Inferior parietal cortex (tissue), 1 donor: ENCODE results near the gene CREB5.

Experiments used
- DNase-seq: peaks from one replicate; pipeline ENCODE4 v3.0.0-alpha.2; 2016; ENCODE audit errors: extremely low spot score

CREB5 gene

DNA sequence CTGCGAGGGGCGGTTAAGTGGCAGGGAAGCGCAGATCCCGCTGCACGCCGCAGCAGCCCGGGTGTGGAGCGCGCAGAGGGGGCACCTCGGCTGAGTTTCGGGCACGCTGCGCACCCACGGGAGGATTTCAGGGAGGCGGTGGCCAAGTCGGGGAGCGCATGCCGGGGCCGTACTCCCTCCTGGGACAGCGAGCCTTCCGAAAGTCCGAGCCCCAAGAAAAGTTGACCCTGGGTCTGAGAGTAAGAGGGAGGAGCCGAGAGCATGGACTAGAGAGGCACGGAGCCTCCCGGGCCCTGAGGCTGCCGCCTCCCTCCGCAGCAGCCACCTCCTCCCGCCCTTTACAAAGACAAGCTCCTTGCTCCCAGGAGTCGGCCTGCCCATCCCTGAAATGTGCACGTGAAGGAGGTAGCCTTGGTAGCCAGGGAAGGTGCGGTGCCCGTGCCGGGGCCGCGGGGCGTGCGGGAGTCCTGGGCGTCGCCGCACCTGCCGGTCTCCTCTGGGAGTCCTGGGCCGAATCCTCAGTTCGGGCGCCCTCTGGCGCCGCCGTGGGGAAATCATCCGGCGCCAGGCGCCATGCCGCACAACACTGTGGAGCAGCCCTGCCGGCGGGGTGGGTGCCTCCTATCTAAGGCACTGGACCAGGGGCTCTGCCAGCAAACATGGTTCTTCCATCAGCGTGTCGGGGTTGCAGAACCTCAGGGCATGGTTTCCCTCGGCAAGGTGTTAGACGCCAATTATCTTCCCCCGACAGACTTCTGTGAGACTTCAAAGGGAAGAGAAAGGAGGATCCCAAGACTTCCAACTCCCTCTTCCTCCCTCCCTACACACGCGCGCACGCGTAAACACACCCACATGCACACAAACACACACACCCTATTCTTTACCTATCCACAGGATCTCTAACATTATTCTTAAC, 441.8 kb downstream of the CREB5 start:
- peak; percentile 88 for DNase-seq

DNA sequence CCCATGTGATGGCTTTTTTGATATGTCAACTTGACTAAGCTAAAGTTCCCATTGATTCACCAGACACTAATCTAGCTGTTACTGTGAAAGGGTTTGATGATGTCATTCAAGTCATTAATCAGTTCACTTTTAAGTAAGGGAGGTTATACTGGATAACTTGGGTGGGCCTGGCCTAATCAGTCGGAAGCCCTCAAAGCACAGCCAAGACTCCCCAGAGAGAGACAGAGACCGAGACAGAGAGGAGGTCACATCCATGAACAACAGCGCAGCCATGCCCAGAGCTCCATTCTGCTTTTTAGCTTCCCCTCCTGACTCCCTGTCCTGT, 442.4 kb downstream of the CREB5 start:
- no peak for DNase-seq

DNA sequence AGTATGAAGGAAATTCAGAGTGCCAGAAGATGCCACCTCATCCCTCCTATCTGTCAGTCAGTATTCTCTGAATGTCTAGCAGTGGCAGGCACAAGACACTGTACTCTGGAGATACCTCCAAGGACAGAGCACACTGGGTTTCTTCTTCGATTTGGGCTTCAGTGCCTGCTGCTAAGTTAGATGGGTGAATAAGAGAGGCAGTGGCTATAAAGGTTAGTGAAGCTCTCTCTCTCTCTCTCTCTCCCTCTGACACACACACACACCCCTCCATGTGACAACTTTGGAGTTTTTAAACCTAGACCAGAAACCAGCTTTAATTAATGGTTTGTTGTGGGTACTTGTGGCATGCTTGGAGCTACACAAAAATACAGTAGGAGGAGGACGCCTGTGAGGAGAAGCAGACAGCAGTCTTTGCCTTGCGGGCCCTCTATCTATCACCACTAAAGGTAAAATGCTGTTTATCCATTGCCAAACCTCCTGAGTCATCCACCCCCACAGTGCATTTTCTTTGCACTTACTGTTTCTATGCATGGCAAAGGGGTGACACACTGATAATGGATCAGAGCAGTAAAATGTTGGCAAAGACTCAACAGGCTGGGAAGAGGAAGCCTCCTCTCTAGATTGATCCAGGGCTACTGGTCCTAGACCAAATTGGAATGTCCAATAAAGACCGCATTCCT, 443.4 kb downstream of the CREB5 start:
- DNase-seq = no peak

DNA sequence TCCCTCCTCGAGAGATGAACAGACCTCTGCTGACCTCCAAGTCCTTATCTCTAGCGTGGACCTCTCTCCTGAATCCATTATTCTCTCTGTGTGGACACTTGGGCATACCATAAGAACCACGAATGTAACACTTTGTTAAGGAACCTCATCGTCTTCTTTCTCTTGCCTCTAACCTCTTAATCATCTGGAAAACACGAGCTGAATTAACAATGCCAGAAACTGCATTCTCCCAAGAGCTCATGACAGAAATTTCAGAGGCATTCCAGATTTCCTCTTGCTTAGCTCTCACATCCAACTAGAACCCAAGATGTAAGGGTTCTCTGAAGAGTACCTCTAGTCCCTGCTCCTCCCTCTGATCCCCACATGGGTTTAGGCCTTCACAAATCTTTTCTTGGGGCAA, 444.3 kb downstream of the CREB5 start:
- no peak for DNase-seq

DNA sequence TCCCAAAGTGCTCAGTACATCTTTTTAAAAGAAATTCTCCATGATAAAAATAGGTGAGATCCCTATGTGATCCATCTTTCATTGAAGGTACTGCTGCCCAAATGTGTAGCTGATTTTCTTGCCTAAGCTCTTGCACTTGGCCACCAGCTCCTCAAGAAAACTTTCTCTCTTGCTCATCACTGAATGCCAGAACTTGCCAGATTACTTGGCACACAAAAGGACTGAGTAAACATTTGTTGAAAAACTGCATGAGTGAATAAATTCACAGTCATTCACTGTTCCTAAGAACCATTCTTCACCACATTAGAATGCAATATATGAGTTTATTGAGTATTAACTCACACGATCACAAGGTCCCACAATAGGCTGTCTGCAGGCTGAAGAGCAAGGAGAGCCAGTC, 445.9 kb downstream of the CREB5 start:
- DNase-seq = no peak

DNA sequence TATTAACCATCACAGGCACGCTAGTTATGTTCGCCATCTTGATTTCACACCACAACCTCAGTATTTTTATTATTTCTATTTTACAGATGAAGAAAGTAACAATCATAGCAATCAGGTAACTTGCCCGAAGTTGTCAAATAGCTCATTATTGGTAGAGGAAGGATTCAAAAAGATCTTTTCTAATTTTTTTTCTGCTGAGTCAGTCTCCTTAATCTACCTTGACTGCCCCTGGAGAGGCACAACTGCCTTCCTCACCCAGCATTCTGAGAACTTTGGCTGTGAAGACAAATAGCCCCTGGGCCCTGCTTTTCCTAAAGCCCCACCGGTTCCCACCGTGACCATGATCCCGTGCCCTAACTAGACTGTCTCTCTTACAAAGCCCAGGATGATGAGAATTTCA, 446.6 kb downstream of the CREB5 start:
- no peak for DNase-seq

DNA sequence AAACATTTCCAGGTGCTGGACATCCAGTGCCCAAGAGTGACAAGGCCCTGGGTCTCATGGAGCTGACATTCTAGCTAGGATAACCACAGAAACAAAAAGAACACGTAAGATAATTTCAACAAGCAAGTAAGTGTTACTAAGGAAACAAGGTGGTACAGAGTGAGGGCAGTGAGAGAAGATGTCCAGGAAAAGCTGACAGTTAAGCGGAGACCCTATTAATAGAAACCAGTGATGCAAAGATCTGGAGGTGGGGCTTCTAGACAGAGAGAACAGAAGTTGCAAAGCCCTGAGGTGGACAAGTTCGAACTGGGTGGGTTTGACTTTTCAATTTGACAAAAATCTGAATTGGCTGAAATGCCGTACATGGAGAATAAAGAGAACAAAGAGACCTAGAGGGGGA, 449.5 kb downstream of the CREB5 start:
- DNase-seq = no peak

DNA sequence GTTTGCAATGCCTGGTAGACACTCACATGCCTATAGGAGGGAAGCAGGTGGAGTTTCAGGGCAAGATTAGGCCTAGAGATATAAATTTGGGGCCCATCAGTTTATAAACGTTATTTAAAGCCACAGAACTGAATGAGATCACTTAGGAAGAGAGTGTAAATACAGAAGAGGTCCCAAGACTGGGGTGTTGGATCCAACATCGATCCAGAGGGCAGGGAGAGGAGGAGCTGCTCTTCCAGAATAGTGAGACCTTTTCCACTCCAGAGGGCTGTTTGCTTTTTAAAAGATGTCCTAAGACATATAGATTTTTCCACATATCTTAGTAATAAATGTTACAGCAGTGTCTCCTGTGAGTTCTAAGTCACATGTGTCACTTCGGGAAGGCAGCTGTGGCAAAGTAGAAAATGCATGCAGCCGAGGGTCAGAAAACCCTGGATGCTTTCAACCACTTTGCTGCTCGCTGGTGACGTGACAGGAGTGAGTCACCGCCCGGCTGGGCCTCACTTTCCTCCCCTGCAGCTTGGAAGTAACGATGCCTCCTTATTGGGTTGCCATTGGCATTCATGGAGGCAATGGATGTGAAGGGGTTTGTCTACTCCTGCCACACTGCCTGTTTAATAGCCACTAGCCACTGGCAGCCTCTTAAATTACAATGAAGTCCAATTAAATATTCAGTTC, 450.4 kb downstream of the CREB5 start:
- DNase-seq = no peak

DNA sequence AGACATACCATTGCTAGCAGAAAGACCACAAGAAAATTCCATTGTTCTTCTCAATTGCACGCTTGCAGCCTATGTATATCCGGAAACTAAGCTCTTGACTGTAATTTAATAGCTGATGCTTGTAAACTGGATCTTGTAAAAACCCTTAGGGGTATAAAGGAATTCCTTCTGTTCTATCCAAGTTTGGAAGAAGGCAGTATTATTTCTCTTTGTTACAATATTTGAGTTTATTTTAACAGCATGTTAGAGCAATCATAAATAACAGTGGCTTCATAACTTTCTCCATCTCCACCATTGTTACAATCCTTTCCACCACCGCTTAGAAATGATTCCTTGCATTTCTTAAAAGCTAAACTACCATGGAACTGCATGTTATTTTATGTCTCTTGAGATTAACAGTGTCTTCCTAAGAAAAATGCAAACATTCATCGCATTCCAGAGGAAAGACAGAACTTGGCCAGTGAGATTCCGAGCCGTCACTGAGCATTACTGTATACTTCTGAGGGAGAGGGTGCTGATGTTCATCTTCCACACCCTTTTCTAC, 453.4 kb downstream of the CREB5 start:
- no peak for DNase-seq

DNA sequence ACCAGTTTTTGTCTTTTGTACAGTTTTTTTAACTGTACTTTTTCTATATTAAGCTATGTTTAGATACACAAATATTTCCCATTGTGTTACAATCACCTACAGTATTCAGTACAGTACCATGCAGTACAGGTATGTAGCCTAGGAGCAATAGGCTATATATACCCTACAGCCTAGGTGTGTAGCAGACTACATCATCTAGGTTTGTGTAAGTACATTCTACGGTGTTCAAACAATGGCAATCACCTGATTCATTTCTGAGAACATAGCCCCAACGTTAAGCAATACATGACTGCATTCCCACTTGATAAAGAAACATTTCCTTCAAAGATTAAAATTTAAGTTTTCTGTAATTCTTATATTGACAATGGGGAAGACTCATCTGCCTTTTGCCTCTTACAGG, 456.4 kb downstream of the CREB5 start:
- no peak for DNase-seq

DNA sequence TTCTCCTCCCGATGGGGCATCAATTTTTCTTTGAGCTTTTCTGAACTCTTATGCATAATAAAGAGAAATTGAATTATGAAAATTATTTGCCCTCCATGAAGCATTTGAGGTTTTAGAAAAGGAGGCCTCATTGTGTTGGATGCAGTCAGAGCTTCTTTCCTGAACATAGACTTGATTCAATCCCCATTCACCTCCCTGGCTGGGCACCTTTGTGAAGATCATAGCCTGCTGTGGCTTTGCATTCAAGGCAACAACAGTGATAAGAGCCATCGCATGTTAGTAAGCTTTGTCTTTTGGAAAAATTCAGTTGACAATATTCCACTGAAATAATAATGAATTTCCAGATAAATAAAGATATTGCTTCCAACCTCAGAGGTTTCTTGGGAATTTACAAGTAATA, 458.8 kb downstream of the CREB5 start:
- no peak for DNase-seq

DNA sequence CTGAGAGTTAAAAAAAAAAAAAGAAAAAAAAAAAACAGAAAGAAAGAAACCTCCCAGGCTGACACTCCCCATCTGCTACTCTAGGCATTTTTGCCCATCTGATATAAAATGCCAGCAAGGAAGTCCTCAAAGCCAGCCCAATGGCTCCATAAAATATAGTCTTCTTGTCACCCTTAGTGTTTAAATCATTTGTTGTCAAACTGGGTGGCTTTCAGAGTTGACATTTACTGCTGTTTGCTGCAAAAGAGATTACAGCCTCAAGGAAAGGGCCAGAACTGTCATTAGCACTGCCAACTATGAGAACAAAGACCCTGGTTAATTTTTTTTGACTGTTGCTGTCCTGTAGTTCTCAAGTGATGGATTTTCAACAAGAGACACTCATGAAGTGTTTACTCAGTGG, 459.3 kb downstream of the CREB5 start:
- no peak for DNase-seq

DNA sequence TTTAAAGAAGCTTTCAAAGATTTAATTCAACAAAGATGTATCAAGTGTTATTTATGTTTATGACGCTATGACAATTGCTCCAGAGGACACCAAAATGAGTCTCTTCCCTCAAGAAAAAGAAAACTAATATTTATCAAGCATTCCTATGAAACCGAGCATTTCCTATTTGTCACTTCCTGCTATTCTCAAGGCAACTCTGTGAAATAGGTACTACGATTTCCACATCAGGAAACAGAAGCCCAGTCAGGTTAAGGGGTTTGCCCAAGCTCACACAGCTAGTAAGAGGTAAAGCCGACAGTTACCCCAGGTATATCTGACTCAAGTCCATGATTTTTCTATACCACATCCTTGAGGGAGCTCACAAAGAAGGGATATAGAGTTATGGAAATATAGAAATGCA, 459.9 kb downstream of the CREB5 start:
- DNase-seq = no peak

DNA sequence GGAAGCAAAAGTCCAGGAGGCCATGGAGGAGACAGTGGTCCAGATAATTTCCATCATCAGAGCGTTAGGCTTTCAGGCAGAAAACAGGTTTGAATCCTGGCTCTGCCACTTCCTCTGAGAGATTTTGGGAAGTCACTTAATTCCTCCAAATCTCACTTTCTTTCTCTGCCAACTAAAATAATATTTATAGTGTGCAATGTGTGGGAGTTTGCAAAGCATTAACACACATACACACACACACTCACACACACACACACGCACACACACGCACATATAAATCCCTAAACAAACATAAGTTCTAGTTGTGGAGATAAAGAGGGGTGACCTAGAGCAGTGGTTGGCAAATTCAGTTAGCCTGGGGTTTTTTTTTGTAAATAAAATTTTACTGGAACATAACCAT, 461.0 kb downstream of the CREB5 start:
- no peak for DNase-seq

DNA sequence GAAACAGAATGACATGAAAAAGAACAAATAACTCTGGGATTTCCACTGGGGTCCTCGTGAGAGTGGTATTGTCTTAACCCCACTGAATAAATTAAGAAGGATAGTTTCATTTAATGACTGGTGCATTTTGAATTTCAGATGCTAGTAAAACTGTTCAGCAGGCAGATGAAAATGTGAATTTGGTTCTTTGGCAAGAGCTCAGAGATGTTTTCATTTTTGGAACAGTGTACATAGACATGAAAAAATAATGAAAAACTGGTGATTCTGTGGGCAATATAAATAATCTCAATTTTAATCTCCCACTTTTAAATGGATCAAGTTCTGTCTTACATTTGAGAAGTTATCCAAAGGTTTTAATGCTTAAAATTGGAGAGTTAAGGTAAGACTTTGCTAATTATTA, 461.7 kb downstream of the CREB5 start:
- no peak for DNase-seq
